Stimulated activated CD8-positive, alpha-beta memory T cell treated with anti-CD3 and anti-CD28 coated beads, Interleukin-7, amount 100 ng/mL, for 48 hours (primary cell): ENCODE data around the gene ZSCAN1.

Source experiments
- DNase-seq, 2 donors: peaks; one replicate each; pipeline ENCODE4 v3.0.0-alpha.2; 2020; ENCODE audit warnings: low read depth in 1 of 2; ENCODE audit errors: extremely low read depth in 1 of 2

Gene ZSCAN1

GRCh38 chr19:58040751-58041525, 7.1 kb downstream of the ZSCAN1 start:
- no peak for DNase-seq

GRCh38 chr19:58042495-58043340, 8.9 kb downstream of the ZSCAN1 start:
- no peak for DNase-seq

- DNase-seq, result no peak
Observed at GRCh38 chr19:58044391-58044790, 10.6 kb downstream of the ZSCAN1 start.

- no peak for DNase-seq
Observed at GRCh38 chr19:58044886-58045285, 11.1 kb downstream of the ZSCAN1 start.

- DNase-seq, result no peak
Observed at GRCh38 chr19:58045411-58046050, 11.7 kb downstream of the ZSCAN1 start.

GRCh38 chr19:58046856-58047255, 13.0 kb downstream of the ZSCAN1 start:
- DNase-seq, result no peak

- DNase-seq, result no peak
Observed at GRCh38 chr19:58047672-58048071, 13.8 kb downstream of the ZSCAN1 start.

- no peak for DNase-seq
Observed at GRCh38 chr19:58052256-58052655, 18.4 kb downstream of the ZSCAN1 start.

- no peak for DNase-seq
Observed at GRCh38 chr19:58053480-58054156, 19.8 kb downstream of the ZSCAN1 start.

GRCh38 chr19:58054901-58055874, 21.4 kb downstream of the ZSCAN1 start:
- DNase-seq, result no peak

- no peak for DNase-seq
Observed at GRCh38 chr19:58056261-58056660, 22.4 kb downstream of the ZSCAN1 start.

GRCh38 chr19:58056861-58057260, 23.0 kb downstream of the ZSCAN1 start:
- no peak for DNase-seq

- no peak for DNase-seq
Observed at GRCh38 chr19:58058467-58058866, 24.6 kb downstream of the ZSCAN1 start.

GRCh38 chr19:58059003-58059670, 25.3 kb downstream of the ZSCAN1 start, which contains the start of gene ZNF135:
Gene ZNF135 (plus strand): TSS chr19:58059282. CDS start chr19:58060003, 721 bp downstream.
- DNase-seq, result peak; percentile 25 to 29

- no peak for DNase-seq
Observed at GRCh38 chr19:58059671-58060078, 25.9 kb downstream of the ZSCAN1 start.

- no peak for DNase-seq
Observed at GRCh38 chr19:58060231-58060630, 26.4 kb downstream of the ZSCAN1 start.

GRCh38 chr19:58063712-58064111, 29.9 kb downstream of the ZSCAN1 start:
- DNase-seq, result no peak

- no peak for DNase-seq
Observed at GRCh38 chr19:58067240-58067912, 33.6 kb downstream of the ZSCAN1 start.

GRCh38 chr19:58079792-58080191, 46.0 kb downstream of the ZSCAN1 start:
- DNase-seq, result no peak
